ENCODE data around the gene TLN1. TPM values are rescaled to one million over a fixed set of nuclear protein-coding genes. Genes with fewer than 3 reads are reported as not detected.

The TLN1 gene
- total RNA-seq, 1 donor from 2014 or later: 79.0 TPM

GRCh38 chr9:35745569-35745968 is 13.6 kb upstream of the TLN1 start:
- Histone ChIP-seq H3K27me3 (ENCODE audit: control insufficient read depth, insufficient read depth, low read length) (no peaks in the 10 kb centered on the region), H3K36me3 (ENCODE audit: control insufficient read depth, insufficient read depth, low read length) (peaks cover 15% of the 10 kb centered on the region), H3K4me3 (ENCODE audit: low read depth, low read length) (no peak overlapping the region)
- TF ChIP-seq CTCF (IDR thresholded peaks at IDR 0.05; ENCODE audit: insufficient read depth, low read length, severe bottlenecking): no peak
- FAIRE-seq: no peak
- DNase-seq (ENCODE audit: low read depth): no peak

GRCh38 chr9:35743880-35744518 is 12.0 kb upstream of the TLN1 start:
- FAIRE-seq: no peak
- DNase-seq (ENCODE audit: low read depth): no peak
- H3K36me3 ChIP-seq (ENCODE audit: control insufficient read depth, insufficient read depth, low read length): peaks cover 27% of the 10 kb centered on the region
- no peak for TF ChIP-seq CTCF (IDR thresholded peaks at IDR 0.05; ENCODE audit: insufficient read depth, low read length, severe bottlenecking)
- H3K4me3 ChIP-seq (ENCODE audit: low read depth, low read length): no peak overlapping the region
- H3K27me3 ChIP-seq (ENCODE audit: control insufficient read depth, insufficient read depth, low read length): no peaks in the 10 kb centered on the region

- no peak overlapping the region for H3K4me3 ChIP-seq (ENCODE audit: low read depth, low read length)
- no peak for FAIRE-seq
- no peak for DNase-seq (ENCODE audit: low read depth)
- TF ChIP-seq CTCF (IDR thresholded peaks at IDR 0.05; ENCODE audit: insufficient read depth, low read length, severe bottlenecking): no peak
- H3K36me3 ChIP-seq (ENCODE audit: control insufficient read depth, insufficient read depth, low read length): peaks cover 30% of the 10 kb centered on the region
- no peaks in the 10 kb centered on the region for H3K27me3 ChIP-seq (ENCODE audit: control insufficient read depth, insufficient read depth, low read length)
Observed at GRCh38 chr9:35743452-35743851, 11.5 kb upstream of the TLN1 start.

- TF ChIP-seq CTCF (IDR thresholded peaks at IDR 0.05; ENCODE audit: insufficient read depth, low read length, severe bottlenecking): no peak
- DNase-seq (ENCODE audit: low read depth) (no peak), FAIRE-seq (peak; percentile 62)
- no peak overlapping the region for H3K4me3 ChIP-seq (ENCODE audit: low read depth, low read length)
- H3K27me3 ChIP-seq (ENCODE audit: control insufficient read depth, insufficient read depth, low read length): no peaks in the 10 kb centered on the region
- peaks cover 43% of the 10 kb centered on the region for H3K36me3 ChIP-seq (ENCODE audit: control insufficient read depth, insufficient read depth, low read length)
Observed at GRCh38 chr9:35741740-35742139, 9.7 kb upstream of the TLN1 start.

- FAIRE-seq (peak; percentile 18), DNase-seq (ENCODE audit: low read depth) (no peak)
- no peak for TF ChIP-seq CTCF (IDR thresholded peaks at IDR 0.05; ENCODE audit: insufficient read depth, low read length, severe bottlenecking)
- Histone ChIP-seq H3K36me3 (ENCODE audit: control insufficient read depth, insufficient read depth, low read length) (peaks cover 50% of the 10 kb centered on the region), H3K27me3 (ENCODE audit: control insufficient read depth, insufficient read depth, low read length) (no peaks in the 10 kb centered on the region), H3K4me3 (ENCODE audit: low read depth, low read length) (no peak overlapping the region)
Observed at GRCh38 chr9:35740243-35740642, 8.2 kb upstream of the TLN1 start.

GRCh38 chr9:35738924-35739323 is 6.9 kb upstream of the TLN1 start:
- no peak for TF ChIP-seq CTCF (IDR thresholded peaks at IDR 0.05; ENCODE audit: insufficient read depth, low read length, severe bottlenecking)
- no peak overlapping the region for H3K4me3 ChIP-seq (ENCODE audit: low read depth, low read length)
- DNase-seq (ENCODE audit: low read depth): no peak
- no peaks in the 10 kb centered on the region for H3K27me3 ChIP-seq (ENCODE audit: control insufficient read depth, insufficient read depth, low read length)
- FAIRE-seq: peak; percentile 40
- peaks cover 45% of the 10 kb centered on the region for H3K36me3 ChIP-seq (ENCODE audit: control insufficient read depth, insufficient read depth, low read length)
